Gastrocnemius medialis (tissue), 4 donors: ENCODE measurements around the gene HOTAIR.

Experiments
- POLR2A ChIP-seq, 2 donors: fragments of 450-650 bp; IDR thresholded peaks; one replicate each; pipeline ENCODE4 v1.6.1; 2017; ENCODE audit warnings: antibody characterized with exemption in 2 of 2, mild to moderate bottlenecking in 2 of 2, moderate library complexity in 2 of 2
- TF ChIP-seq, protein P1 (sequence below), 5 experiments: fragments of 450-650 bp in 3 of 5; fragments of 200-600 bp in 2 of 5; sonication (generic) in 2 of 5; IDR thresholded peaks in 4 of 5; conservative IDR thresholded peaks in 1 of 5; 1 replicate in 4 of 5; 2 replicates in 1 of 5; pipeline ENCODE4 v1.5.1; 2016 to 2019; ENCODE audit warnings: antibody characterized with exemption in 5 of 5, mild to moderate bottlenecking in 3 of 5, moderate library complexity in 3 of 5

- TF ChIP-seq, protein P1, sequence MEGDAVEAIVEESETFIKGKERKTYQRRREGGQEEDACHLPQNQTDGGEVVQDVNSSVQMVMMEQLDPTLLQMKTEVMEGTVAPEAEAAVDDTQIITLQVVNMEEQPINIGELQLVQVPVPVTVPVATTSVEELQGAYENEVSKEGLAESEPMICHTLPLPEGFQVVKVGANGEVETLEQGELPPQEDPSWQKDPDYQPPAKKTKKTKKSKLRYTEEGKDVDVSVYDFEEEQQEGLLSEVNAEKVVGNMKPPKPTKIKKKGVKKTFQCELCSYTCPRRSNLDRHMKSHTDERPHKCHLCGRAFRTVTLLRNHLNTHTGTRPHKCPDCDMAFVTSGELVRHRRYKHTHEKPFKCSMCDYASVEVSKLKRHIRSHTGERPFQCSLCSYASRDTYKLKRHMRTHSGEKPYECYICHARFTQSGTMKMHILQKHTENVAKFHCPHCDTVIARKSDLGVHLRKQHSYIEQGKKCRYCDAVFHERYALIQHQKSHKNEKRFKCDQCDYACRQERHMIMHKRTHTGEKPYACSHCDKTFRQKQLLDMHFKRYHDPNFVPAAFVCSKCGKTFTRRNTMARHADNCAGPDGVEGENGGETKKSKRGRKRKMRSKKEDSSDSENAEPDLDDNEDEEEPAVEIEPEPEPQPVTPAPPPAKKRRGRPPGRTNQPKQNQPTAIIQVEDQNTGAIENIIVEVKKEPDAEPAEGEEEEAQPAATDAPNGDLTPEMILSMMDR (IDR thresholded peaks at IDR 0.05 in 4 of 5, conservative IDR thresholded peaks at IDR 0.05 in 1 of 5) = no peak
- no peak for TF ChIP-seq POLR2A (IDR thresholded peaks at IDR 0.05)
These were observed 13.1 kb upstream of the HOTAIR start for GRCh38 chr12:53987787-53988230.
